OCI-LY1 (cell line): ENCODE results near the gene ZNF280A.

Source experiments
- EZH2 ChIP-seq: fragments of 200-600 bp; sonication (generic), shearing (Covaris generic); IDR thresholded peaks from 2 replicates; pipeline ENCODE4 v1.8.0; 2017; ENCODE audit warnings: borderline replicate concordance, mixed run types, mild to moderate bottlenecking, antibody characterized with exemption, low read length, moderate library complexity, mixed read lengths
- TF ChIP-seq, protein P1 (sequence below): fragments of 200-600 bp; sonication (generic), shearing (Covaris generic); IDR thresholded peaks from 2 replicates; pipeline ENCODE4 v1.5.1; 2017; ENCODE audit warnings: mild to moderate bottlenecking, antibody characterized with exemption, low read length, moderate library complexity, mixed read lengths

GRCh38 chr22:22478470-22478869 lies 41.6 kb downstream of the ZNF280A start:
- TF ChIP-seq, protein P1, sequence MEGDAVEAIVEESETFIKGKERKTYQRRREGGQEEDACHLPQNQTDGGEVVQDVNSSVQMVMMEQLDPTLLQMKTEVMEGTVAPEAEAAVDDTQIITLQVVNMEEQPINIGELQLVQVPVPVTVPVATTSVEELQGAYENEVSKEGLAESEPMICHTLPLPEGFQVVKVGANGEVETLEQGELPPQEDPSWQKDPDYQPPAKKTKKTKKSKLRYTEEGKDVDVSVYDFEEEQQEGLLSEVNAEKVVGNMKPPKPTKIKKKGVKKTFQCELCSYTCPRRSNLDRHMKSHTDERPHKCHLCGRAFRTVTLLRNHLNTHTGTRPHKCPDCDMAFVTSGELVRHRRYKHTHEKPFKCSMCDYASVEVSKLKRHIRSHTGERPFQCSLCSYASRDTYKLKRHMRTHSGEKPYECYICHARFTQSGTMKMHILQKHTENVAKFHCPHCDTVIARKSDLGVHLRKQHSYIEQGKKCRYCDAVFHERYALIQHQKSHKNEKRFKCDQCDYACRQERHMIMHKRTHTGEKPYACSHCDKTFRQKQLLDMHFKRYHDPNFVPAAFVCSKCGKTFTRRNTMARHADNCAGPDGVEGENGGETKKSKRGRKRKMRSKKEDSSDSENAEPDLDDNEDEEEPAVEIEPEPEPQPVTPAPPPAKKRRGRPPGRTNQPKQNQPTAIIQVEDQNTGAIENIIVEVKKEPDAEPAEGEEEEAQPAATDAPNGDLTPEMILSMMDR = no peak
- no peak for TF ChIP-seq EZH2
